ENCODE results near the gene FCN3. TPM values are rescaled to one million over a fixed set of nuclear protein-coding genes. Genes with fewer than 3 reads are reported as not detected.
A peak's percentile ranks its signal among the peaks of the same experiment; 100 is the strongest.

Gene FCN3
- total and polyA plus RNA-seq, 2 donors (not counting 3 experiments of a cell fraction or from before 2014, with no cell fraction given), result 0.15 TPM; not detected in 1

- DNase-seq (ENCODE audit: low read depth, low spot score) (no peak), FAIRE-seq (peak; percentile 55)
- POLR2A ChIA-PET, result no interaction called here
- Histone ChIP-seq H3K9me1 (replicated peaks; ENCODE audit: control insufficient read depth, extremely low read depth, insufficient read depth, low read length) (no peaks in the 10 kb centered on the region), H3K4me2 (ENCODE audit: insufficient read depth, low read length) (peak overlapping the region; percentile 90), H3K27me3 (ENCODE audit: control insufficient read depth in 2 of 2, insufficient read depth in 2 of 2, low read length in 2 of 2) (no peaks in the 10 kb centered on the region), H4K20me1 (replicated peaks; ENCODE audit: control insufficient read depth, extremely low read depth, insufficient read depth, low read length) (no peaks in the 10 kb centered on the region), H3K36me3 (ENCODE audit: control insufficient read depth in 2 of 2, extremely low read depth in 1 of 2, insufficient read depth in 2 of 2, low read length in 2 of 2) (peaks cover 3 to 7% of the 10 kb centered on the region in 2 experiments), H3K27ac (ENCODE audit: insufficient read depth, low read depth, low read length) (peak overlapping the region; percentile 77), H3K79me2 (ENCODE audit: control insufficient read depth, insufficient read depth, low read length) (peaks cover 51% of the 10 kb centered on the region), H3K9me3 (replicated peaks; ENCODE audit: control insufficient read depth, insufficient read depth, low read length) (no peaks in the 10 kb centered on the region), H2AFZ (ENCODE audit: low read depth, low read length) (peak overlapping the region; percentile 57), H3K9ac (replicated peaks; ENCODE audit: extremely low read depth, insufficient read depth, low read length) (peak overlapping the region; percentile 92), H3K4me1 (ENCODE audit: control insufficient read depth, extremely low read depth, insufficient read depth, low read length) (peaks cover 11% of the 10 kb centered on the region), H3K4me3 (replicated peaks in 1 of 3; ENCODE audit: insufficient read depth in 1 of 3, low read depth in 1 of 3, low read length in 3 of 3) (peak overlapping the region; percentile 47 to 82 (median 68))
- TF ChIP-seq CTCF (IDR thresholded peaks at IDR 0.05; ENCODE audit: extremely low read depth in 1 of 2, insufficient read depth in 1 of 2, low read depth in 1 of 2, low read length in 2 of 2) (no peak), POLR2AphosphoS5 (IDR thresholded peaks at IDR 0.05; ENCODE audit: insufficient read depth, low read depth, low read length) (no peak), MAX (IDR thresholded peaks at IDR 0.05; ENCODE audit: insufficient read depth, insufficient read length) (no peak), EZH2 (IDR thresholded peaks at IDR 0.05; ENCODE audit: borderline replicate concordance, low read depth, low read length, severe bottlenecking) (no peak), POLR2A (IDR thresholded peaks at IDR 0.05; ENCODE audit: low read depth, low read length) (no peak), MYC (IDR thresholded peaks at IDR 0.05; ENCODE audit: low read depth, low read length) (no peak)
- TSS peak; percentile 63 for BruUV-seq (replicated peaks)
- CTCF ChIA-PET, result interaction anchor here (0.6 to 1.6 kb wide), 8 partner anchors 10 to 283 kb away, joined by 3 to 20 read pairs (median 3); partner anchors contain the start of gene MAP3K6
- intact Hi-C loops (cut with micrococcal nuclease) (loop anchor here (1.0 to 5.0 kb wide), 6 partner anchors 10 to 277 kb away; partner anchors contain the start of genes GPR3 and WASF2), dilution Hi-C loops (cut with MboI; ENCODE audit: extremely low pct_ligation_motif_present, low sequenced_read_pairs) (no loop called here)
Measured at GRCh38 chr1:27322569-27323240, 51.9 kb downstream of the FCN3 start.
